Transverse colon (tissue), 4 donors: ENCODE measurements around the gene INSC.

Source experiments
- POLR2A ChIP-seq: fragments of 450-650 bp; IDR thresholded peaks from one replicate; pipeline ENCODE4 v1.6.1; 2016; ENCODE audit warnings: antibody characterized with exemption, mild to moderate bottlenecking, moderate library complexity
- POLR2AphosphoS5 ChIP-seq, 3 donors: sonication (generic); formaldehyde crosslinking; IDR thresholded peaks; one replicate each; pipeline ENCODE4 v1.6.1; 2016; ENCODE audit warnings: antibody characterized with exemption in 3 of 3
- TF ChIP-seq, protein P1 (sequence below), 5 experiments: fragments of 200-600 bp in 3 of 5; fragments of 450-650 bp in 2 of 5; sonication (generic) in 3 of 5; IDR thresholded peaks; 1 replicate in 2 of 5; 2 replicates in 3 of 5; pipeline ENCODE4 v1.5.1; 2016 to 2017; ENCODE audit warnings: antibody characterized with exemption in 5 of 5, inconsistent platforms in 3 of 5, mild to moderate bottlenecking in 2 of 5, moderate library complexity in 1 of 5

DNA sequence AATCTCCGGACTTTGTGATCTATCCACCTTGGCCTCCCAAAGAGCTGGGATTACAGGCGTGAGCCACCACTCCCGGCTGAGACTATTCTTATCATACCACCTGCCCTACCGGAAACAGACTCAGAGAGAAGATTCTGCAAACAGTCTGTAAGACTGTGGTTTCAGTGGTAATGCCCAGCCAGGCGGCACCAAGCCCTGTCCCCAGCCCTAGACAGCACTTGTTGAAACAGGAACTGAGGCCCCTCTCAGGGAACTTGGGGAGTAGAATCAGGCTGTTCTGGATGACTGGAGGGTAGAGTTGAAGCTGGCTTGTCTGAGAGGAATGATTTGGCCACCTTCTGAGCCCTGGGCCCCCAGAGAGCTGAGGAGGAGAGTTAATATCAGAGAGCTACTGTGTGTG lies 1.3 kb upstream of the INSC start:
- no peak for TF ChIP-seq POLR2A
- TF ChIP-seq, protein P1, sequence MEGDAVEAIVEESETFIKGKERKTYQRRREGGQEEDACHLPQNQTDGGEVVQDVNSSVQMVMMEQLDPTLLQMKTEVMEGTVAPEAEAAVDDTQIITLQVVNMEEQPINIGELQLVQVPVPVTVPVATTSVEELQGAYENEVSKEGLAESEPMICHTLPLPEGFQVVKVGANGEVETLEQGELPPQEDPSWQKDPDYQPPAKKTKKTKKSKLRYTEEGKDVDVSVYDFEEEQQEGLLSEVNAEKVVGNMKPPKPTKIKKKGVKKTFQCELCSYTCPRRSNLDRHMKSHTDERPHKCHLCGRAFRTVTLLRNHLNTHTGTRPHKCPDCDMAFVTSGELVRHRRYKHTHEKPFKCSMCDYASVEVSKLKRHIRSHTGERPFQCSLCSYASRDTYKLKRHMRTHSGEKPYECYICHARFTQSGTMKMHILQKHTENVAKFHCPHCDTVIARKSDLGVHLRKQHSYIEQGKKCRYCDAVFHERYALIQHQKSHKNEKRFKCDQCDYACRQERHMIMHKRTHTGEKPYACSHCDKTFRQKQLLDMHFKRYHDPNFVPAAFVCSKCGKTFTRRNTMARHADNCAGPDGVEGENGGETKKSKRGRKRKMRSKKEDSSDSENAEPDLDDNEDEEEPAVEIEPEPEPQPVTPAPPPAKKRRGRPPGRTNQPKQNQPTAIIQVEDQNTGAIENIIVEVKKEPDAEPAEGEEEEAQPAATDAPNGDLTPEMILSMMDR (IDR thresholded peaks at IDR 0.05) = no peak
- no peak for TF ChIP-seq POLR2AphosphoS5 (IDR thresholded peaks at IDR 0.05)
